HG03565 (cell line): ENCODE results near the gene ABHD17B.
"Not testable (repeated sequence)": the region's sequence is repeated elsewhere in the genome, so short reads cannot be mapped to it uniquely, and the experiment has no call there.

Experiments used
- ATAC-seq: cut with Tn5 transposase; IDR thresholded peaks from one replicate; pipeline ENCODE4 v1.9.1; 2021; ENCODE audit warnings: mild to moderate bottlenecking, moderate library complexity; ENCODE audit not compliant: unreplicated experiment

Gene ABHD17B

DNA sequence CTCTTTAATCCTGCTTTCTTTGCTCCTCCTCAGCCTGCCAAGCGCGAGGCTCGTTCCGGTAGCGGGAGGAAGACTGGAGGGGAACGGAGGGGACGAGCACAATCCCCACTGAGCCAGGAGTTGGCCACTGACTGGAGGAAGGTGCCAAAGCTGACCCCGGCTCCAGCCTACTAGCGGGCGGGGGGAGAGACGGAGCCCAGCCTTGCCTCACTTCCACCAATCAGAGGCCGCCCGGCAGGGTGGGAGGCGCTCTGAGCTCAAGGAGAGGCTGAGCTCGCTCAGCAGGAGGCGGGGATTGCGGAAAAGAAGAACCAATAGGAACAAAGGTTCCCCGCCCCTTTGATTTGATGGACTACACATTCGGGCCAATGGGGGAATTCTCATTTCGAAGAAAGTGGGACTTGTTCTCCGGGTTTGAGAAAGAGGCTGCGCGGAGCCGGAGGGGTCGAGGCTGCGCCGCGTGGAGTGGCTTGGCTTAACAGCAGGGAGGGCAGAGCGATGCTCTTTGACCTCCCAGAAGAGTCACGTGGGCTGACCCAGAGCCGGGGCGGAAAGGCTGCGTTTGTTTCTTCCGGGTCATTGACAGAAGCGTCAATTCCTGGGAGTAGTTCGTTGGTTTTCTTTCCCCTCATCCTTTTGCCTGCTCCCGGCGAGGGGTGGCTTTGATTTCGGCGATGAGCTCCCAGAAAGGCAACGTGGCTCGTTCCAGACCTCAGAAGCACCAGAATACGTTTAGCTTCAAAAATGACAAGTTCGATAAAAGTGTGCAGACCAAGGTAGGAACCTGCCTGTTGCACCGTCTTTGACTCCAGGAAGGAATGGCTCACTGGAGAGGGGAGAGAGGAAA, at the start of gene ABHD17B, which contains the start of gene C9orf85:
ABHD17B (minus strand) TSS at position 133 of the 847 bp plus-strand sequence. CDS start 36,113 bp downstream, outside the sequence.
C9orf85 (plus strand) TSS at position 579 of the 847 bp plus-strand sequence; CDS start at position 675, 96 bp downstream.
- ATAC-seq, result peak; percentile 91

DNA sequence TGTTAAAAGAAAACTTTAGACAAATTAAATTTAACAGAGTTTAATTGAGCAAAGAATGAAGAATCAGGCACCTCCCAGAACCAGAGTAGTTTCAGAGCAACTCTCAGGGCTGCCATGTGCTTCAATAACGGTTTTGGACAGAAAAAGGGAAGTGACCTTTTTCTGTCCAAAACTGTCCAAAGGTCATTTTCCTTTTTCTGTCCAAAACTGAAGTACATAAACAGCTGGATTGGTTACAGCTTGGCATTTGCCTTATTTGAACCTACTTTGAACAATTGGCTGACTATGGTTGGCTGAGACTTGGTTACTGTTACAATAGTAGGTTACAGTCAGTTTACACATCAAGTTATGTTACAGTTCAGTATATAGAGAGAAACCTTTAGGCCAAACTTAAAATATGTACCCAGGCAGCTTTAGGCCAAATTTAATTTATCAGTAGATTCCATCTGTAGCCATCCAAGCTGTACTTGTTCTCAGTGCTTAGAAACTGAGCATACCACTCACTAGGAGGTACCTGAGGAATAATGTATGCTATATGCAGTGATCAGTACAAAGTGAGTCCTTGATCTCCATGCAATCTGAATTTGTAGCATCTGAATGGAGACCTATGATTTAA, 44.4 kb upstream of the ABHD17B start:
- no peak for ATAC-seq

- not testable (repeated sequence) for ATAC-seq
Measured at GRCh38 chr9:71954652-71955051, 43.7 kb upstream of the ABHD17B start.

DNA sequence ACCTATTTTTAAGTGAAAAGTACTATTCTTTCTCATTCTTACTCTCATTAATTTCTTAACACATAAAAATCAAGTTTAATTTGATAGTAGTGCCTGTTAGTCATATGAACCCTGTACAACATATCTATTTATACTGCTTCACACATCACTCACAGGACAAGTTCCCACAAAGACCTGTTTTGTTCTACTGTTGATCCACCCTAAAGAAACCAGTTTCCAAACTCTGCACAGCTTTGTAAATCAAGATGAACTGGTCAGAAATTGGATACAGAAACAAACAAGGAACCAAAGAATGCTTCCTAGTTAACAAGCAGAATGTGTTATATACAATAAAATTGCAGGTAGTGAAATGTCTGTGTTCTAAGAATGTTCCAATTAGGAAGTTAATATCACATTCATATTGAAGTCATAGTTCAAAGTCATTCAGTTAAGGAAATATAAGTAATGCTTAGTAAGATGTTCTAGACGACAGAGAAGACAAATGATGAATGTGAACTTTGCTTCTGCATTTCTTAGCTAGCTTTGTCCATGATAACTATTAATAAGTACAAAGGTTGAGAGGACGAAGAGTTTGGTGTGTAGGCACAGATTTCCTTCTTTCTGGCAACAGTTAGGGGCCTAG, 33.9 kb upstream of the ABHD17B start:
- no peak for ATAC-seq

GRCh38 chr9:71941998-71942567, 31.1 kb upstream of the ABHD17B start:
- ATAC-seq, result no peak

GRCh38 chr9:71941060-71941568, 30.1 kb upstream of the ABHD17B start:
- ATAC-seq, result no peak

- no peak for ATAC-seq
Measured at GRCh38 chr9:71937898-71938297, 26.9 kb upstream of the ABHD17B start.

GRCh38 chr9:71937070-71937625, 26.2 kb upstream of the ABHD17B start:
- no peak for ATAC-seq

DNA sequence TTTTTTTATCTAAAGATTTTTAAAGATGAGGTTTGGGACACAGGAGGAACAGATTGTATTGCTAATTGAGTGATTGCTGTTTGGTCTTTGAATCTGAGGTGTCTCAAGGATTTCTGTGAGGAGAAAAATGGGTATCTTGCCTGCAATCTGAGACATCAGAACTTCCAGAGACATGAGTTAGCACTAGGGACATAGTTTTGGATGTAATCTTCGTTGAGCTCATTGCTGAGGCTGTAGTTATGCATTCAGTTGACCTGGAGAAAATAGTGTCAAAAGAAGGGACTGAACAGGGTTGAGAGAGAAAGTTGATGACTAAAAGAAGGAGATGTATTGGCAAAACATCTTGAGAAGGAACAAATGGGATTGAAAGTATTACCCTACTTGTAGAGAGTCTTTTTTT, 25.1 kb upstream of the ABHD17B start:
- no peak for ATAC-seq

- no peak for ATAC-seq
Measured at GRCh38 chr9:71931166-71931565, 20.2 kb upstream of the ABHD17B start.

GRCh38 chr9:71929791-71930440, 18.9 kb upstream of the ABHD17B start:
- no peak for ATAC-seq

DNA sequence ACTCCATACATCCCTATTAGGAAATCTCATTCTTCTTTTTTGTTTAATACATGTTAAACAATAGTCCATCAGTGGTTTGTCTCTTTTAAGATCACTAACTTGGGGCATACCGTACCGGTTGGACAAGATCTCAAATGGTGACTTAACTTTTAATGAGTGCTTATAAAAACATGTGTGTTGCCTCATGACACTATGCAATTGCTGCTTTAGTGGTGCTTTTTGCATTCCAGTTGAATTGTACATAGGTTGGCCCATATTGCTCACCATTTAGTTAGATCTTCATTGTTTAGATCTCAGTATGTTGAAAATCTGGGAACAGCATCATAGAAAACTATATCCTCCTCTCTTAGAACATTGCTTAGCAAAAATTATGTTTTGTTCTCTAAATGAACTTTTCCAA, 18.2 kb upstream of the ABHD17B start:
- no peak for ATAC-seq

GRCh38 chr9:71928806-71929205, 17.8 kb upstream of the ABHD17B start:
- no peak for ATAC-seq

DNA sequence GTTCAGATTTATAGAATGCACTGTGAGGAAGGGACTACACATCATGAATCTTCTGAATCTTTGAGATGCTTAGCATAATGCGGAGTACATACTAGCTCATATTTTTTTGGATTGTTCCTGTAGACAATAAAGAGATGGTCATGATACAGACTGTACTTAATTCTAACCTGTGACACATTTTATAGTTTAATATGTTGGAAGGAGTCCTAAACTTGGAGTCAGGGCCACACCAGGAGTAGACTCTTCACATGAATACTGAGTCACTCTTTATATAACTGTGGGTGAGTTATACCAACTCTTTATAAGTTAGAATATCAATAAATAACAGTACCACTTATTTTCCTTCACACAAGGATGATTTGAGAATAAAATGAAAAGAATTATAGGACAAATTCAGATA, 17.4 kb upstream of the ABHD17B start:
- ATAC-seq, result no peak

- no peak for ATAC-seq
Measured at GRCh38 chr9:71925834-71926233, 14.8 kb upstream of the ABHD17B start.

DNA sequence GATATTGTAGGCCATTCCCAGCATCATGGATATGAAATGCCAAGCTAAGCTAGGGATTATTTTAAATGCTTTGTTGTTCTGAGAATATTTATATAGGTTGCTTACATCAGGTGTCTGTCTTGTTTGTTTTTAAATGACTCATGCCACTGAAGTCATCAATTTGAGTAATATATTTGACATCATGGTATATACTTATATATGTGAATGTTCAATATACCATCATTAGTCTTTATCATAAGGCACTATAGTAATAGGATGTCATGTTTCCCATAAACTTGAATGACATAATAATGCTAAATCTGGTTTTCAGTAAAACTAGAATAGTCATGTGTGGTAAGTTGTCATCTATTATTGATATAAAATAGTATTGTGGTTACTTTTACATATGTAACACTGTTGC, 13.6 kb upstream of the ABHD17B start:
- ATAC-seq, result no peak

GRCh38 chr9:71921190-71921814, 10.3 kb upstream of the ABHD17B start:
- ATAC-seq, result no peak

DNA sequence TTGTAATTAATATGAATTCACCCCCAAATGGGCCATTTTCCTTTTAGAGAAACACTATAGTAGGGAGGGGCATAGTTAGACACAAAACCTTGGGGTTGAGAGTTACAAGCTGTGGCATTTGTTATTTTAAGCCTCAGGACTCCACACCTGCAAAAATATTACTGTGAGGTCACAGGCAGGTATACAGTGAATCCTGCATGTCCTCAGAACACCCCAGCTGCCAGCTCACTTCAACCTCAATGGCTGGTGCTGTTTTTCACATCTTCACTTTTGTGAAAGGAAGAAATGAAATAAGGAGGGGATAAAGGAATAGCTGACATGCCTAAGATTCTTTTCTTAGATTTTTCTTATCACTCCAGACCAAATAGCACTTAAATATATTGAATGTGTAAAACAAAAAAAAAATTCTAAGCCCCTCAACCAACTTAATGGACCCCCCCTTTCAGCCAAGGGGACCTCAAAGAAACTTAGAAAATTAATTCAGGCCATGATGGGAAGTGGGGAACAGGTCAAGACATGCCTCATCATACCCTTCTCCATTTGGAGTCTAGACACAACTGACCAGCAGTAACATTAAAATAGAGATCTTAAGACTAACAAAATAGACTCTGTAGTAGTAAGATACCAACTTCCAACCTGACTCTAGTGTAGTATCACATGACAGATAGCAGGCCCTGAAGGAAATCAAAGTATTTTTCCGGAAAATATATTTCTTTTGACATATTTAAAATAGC, 9.6 kb upstream of the ABHD17B start:
- ATAC-seq, result no peak

DNA sequence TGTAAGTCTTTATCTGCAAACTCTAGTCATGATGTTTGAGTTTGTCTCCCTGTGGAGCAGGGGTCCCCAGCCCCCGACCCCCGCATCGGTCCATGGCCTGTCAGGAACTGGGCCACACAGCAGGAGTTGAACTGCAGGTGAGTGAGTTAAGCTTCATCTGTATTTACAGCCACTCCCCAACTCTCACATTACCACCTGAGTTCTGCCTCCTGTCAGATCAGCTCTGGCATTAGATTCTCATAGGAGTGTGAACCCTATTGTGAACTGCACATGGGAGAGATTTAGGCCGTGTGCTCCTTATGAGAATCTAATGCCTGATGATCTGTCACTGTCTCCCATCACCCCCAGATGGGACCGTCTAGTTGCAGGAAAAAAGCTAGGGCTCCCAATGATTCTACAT, 7.4 kb upstream of the ABHD17B start:
- ATAC-seq, result no peak
